Brain microvascular endothelial cell (primary cell): ENCODE data around the gene STAG1.

Experiments used
- DNase-seq: peaks from one replicate; pipeline ENCODE4 v3.0.0-alpha.2; 2020
- H3K27ac ChIP-seq: fragments of 250-450 bp; sonication (Bioruptor Pico); 2 replicates; pipeline ENCODE4 v1.5.1; 2020; ENCODE audit warnings: mild to moderate bottlenecking, moderate library complexity
- H3K27me3 ChIP-seq: fragments of 250-450 bp; sonication (Bioruptor Pico); replicated peaks from 2 replicates; pipeline ENCODE4 v1.5.1; 2020; ENCODE audit warnings: mild to moderate bottlenecking
- H3K36me3 ChIP-seq: fragments of 250-450 bp; sonication (Bioruptor Pico); replicated peaks from 2 replicates; pipeline ENCODE4 v1.5.1; 2020; ENCODE audit warnings: mild to moderate bottlenecking
- H3K4me3 ChIP-seq: 2 replicates; pipeline ENCODE4 v1.5.1; 2011; ENCODE audit warnings: low read depth, mild to moderate bottlenecking, control low read depth, low read length, moderate library complexity
- CTCF ChIP-seq: IDR thresholded peaks from 2 replicates; pipeline ENCODE4 v1.5.1; 2011; ENCODE audit warnings: low read depth, mild to moderate bottlenecking, moderate library complexity, low read length, control low read depth, inconsistent platforms; ENCODE audit errors: missing control alignments
- in situ Hi-C: cut with HindIII; loops from 2 replicates; pipeline ENCODE4 v1.10.0; 2017; ENCODE audit warnings: low sequenced_read_pairs, low pct_ligation_motif_present

Gene STAG1

GRCh38 chr3:136473716-136474326 lies 278.4 kb downstream of the STAG1 start:
- Histone ChIP-seq H3K27ac (no peak overlapping the region), H3K27me3 (no peaks in the 10 kb centered on the region), H3K4me3 (no peak overlapping the region), H3K36me3 (no peaks in the 10 kb centered on the region)
- no peak for TF ChIP-seq CTCF
- peak; percentile 10 for DNase-seq
- in situ Hi-C loops = no loop called here

GRCh38 chr3:136465296-136465695 lies 286.9 kb downstream of the STAG1 start:
- in situ Hi-C loops = no loop called here
- no peaks in the 10 kb centered on the region for H3K27me3 ChIP-seq
- TF ChIP-seq CTCF = no peak
- no peaks in the 10 kb centered on the region for H3K36me3 ChIP-seq
- H3K27ac ChIP-seq = no peak overlapping the region
- no peak for DNase-seq
- no peak overlapping the region for H3K4me3 ChIP-seq

GRCh38 chr3:136464502-136464901 lies 287.7 kb downstream of the STAG1 start:
- Histone ChIP-seq H3K27me3 (no peaks in the 10 kb centered on the region), H3K36me3 (no peaks in the 10 kb centered on the region), H3K27ac (no peak overlapping the region), H3K4me3 (no peak overlapping the region)
- peak; percentile 59 for DNase-seq
- in situ Hi-C loops = no loop called here
- no peak for TF ChIP-seq CTCF

- Histone ChIP-seq H3K36me3 (no peaks in the 10 kb centered on the region), H3K27ac (no peak overlapping the region), H3K27me3 (no peaks in the 10 kb centered on the region), H3K4me3 (no peak overlapping the region)
- in situ Hi-C loops = no loop called here
- DNase-seq = no peak
- no peak for TF ChIP-seq CTCF
Measured at GRCh38 chr3:136463170-136463569, 289.0 kb downstream of the STAG1 start.

GRCh38 chr3:136457793-136458192 lies 294.4 kb downstream of the STAG1 start:
- in situ Hi-C loops = no loop called here
- no peak for TF ChIP-seq CTCF
- DNase-seq = no peak
- H3K36me3 ChIP-seq = peaks cover 3% of the 10 kb centered on the region
- H3K4me3 ChIP-seq = no peak overlapping the region
- no peaks in the 10 kb centered on the region for H3K27me3 ChIP-seq
- H3K27ac ChIP-seq = no peak overlapping the region

GRCh38 chr3:136456196-136456595 lies 296.0 kb downstream of the STAG1 start:
- no peak for TF ChIP-seq CTCF
- peaks cover 3% of the 10 kb centered on the region for H3K36me3 ChIP-seq
- no peak for DNase-seq
- no peak overlapping the region for H3K27ac ChIP-seq
- in situ Hi-C loops = no loop called here
- no peaks in the 10 kb centered on the region for H3K27me3 ChIP-seq
- H3K4me3 ChIP-seq = no peak overlapping the region
